IMR-90 (cell line): ENCODE measurements around the gene MARCHF6. TPM values are rescaled to one million over a fixed set of nuclear protein-coding genes. Genes with fewer than 3 reads are reported as not detected.

Experiments used
- ATAC-seq: fragments of 200-7000 bp; cut with Tn5 transposase; 2 replicates; pipeline ENCODE4 v1.9.1; 2020; ENCODE audit warnings: low read depth, mild to moderate bottlenecking, moderate library complexity
- BruUV-seq: library from RNA; stranded (reverse); fragments of 400-500 nt; replicated peaks from 2 replicates; lab custom pipeline; 2021; lab: Mats Ljungman, UMichigan
- CTCF ChIA-PET: fragments of 300-600 bp; formaldehyde crosslinking; extraction: SDS; loops from one replicate; lab custom pipeline; 2021; ENCODE audit warnings: antibody characterized with exemption; lab: Yijun Ruan, JAX
- POLR2A ChIA-PET: fragments of 300-600 bp; sonication (Branson Sonifier 250); formaldehyde crosslinking; loops from one replicate; lab custom pipeline; 2022; ENCODE audit warnings: antibody characterized with exemption; ENCODE audit not compliant: unreplicated experiment; lab: Charles Lee
- DNase-seq: peaks from one replicate; pipeline ENCODE4 v3.0.0; 2013
- H2AFZ ChIP-seq: replicated peaks from 2 replicates; pipeline ENCODE3; 2013; ENCODE audit warnings: low read length, mild to moderate bottlenecking; ENCODE audit not compliant: poor library complexity
- H2AK5ac ChIP-seq: 2 replicates; pipeline ENCODE4 v1.6.1; 2013; ENCODE audit warnings: low read depth, low read length, inconsistent platforms
- H2AK9ac ChIP-seq: replicated peaks from 2 replicates; pipeline ENCODE3; 2013; ENCODE audit warnings: mild to moderate bottlenecking, low read depth, low read length, moderate library complexity; ENCODE audit not compliant: poor library complexity
- H2BK120ac ChIP-seq: 2 replicates; pipeline ENCODE4 v1.6.1; 2013; ENCODE audit warnings: low read depth, low read length, inconsistent platforms
- H2BK15ac ChIP-seq: 3 replicates; pipeline ENCODE4 v1.6.1; 2013; ENCODE audit warnings: low read depth, low read length, inconsistent platforms
- H2BK20ac ChIP-seq: 2 replicates; pipeline ENCODE4 v1.6.1; 2013; ENCODE audit warnings: low read depth, mild to moderate bottlenecking, inconsistent platforms, low read length, moderate library complexity
- H2BK5ac ChIP-seq: 2 replicates; pipeline ENCODE4 v1.6.1; 2013; ENCODE audit warnings: mild to moderate bottlenecking, low read depth, low read length, inconsistent platforms; ENCODE audit not compliant: poor library complexity, severe bottlenecking
- H3K14ac ChIP-seq: replicated peaks from 2 replicates; pipeline ENCODE4 v1.6.1; 2013; ENCODE audit warnings: low read depth, low read length, inconsistent platforms
- H3K18ac ChIP-seq: 2 replicates; pipeline ENCODE4 v1.6.1; 2013; ENCODE audit warnings: low read depth, low read length, control low read depth
- H3K23ac ChIP-seq: 2 replicates; pipeline ENCODE4 v1.6.1; 2013; ENCODE audit warnings: low read depth, low read length, inconsistent platforms
- H3K27ac ChIP-seq: 2 replicates; pipeline ENCODE4 v1.5.1; 2013; ENCODE audit warnings: mild to moderate bottlenecking, control low read depth, low read length; ENCODE audit not compliant: insufficient read depth
- H3K27me3 ChIP-seq: 2 replicates; pipeline ENCODE4 v1.6.1; 2013; ENCODE audit warnings: low read length; ENCODE audit not compliant: control insufficient read depth, insufficient read depth
- H3K36me3 ChIP-seq: 2 replicates; pipeline ENCODE4 v1.6.1; 2013; ENCODE audit warnings: low read length, mixed read lengths; ENCODE audit not compliant: control insufficient read depth, insufficient read depth
- H3K4ac ChIP-seq: 2 replicates; pipeline ENCODE4 v1.6.1; 2013; ENCODE audit warnings: low read depth, low read length, inconsistent platforms
- H3K4me1 ChIP-seq: 2 replicates; pipeline ENCODE4 v1.6.1; 2013; ENCODE audit warnings: low read length, mixed read lengths; ENCODE audit not compliant: control insufficient read depth, insufficient read depth
- H3K4me2 ChIP-seq: 2 replicates; pipeline ENCODE4 v1.6.1; 2013; ENCODE audit warnings: low read depth, mild to moderate bottlenecking, control low read depth, low read length, moderate library complexity
- H3K4me3 ChIP-seq: 2 replicates; pipeline ENCODE4 v1.5.1; 2013; ENCODE audit warnings: low read depth, mild to moderate bottlenecking, control low read depth, low read length, moderate library complexity; ENCODE audit not compliant: insufficient read depth
- H3K56ac ChIP-seq: 2 replicates; pipeline ENCODE4 v1.6.1; 2013; ENCODE audit warnings: low read length, inconsistent platforms; ENCODE audit not compliant: insufficient read depth; ENCODE audit errors: extremely low read depth
- H3K79me1 ChIP-seq, 2 experiments: 2 replicates each; pipeline ENCODE4 v1.6.1; 2013; ENCODE audit warnings: low read length in 2 of 2, inconsistent platforms in 1 of 2, low read depth in 1 of 2
- H3K9ac ChIP-seq: 2 replicates; pipeline ENCODE4 v1.6.1; 2013; ENCODE audit warnings: low read depth, low read length, control low read depth
- H3K9me1 ChIP-seq: 2 replicates; pipeline ENCODE4 v1.6.1; 2013; ENCODE audit warnings: low read length, inconsistent platforms; ENCODE audit not compliant: insufficient read depth
- H3K9me3 ChIP-seq: 2 replicates; pipeline ENCODE4 v1.6.1; 2013; ENCODE audit warnings: low read length; ENCODE audit not compliant: control insufficient read depth, insufficient read depth
- H4K20me1 ChIP-seq: 2 replicates; pipeline ENCODE4 v1.6.1; 2013; ENCODE audit warnings: low read length, inconsistent platforms; ENCODE audit not compliant: insufficient read depth
- H4K5ac ChIP-seq: 2 replicates; pipeline ENCODE4 v1.6.1; 2013; ENCODE audit warnings: mild to moderate bottlenecking, low read depth, low read length, control low read depth
- H4K8ac ChIP-seq, 2 experiments: 2 replicates each; pipeline ENCODE4 v1.6.1; 2013; ENCODE audit warnings: low read depth in 2 of 2, low read length in 2 of 2, control low read depth in 1 of 2, inconsistent platforms in 1 of 2
- H4K91ac ChIP-seq: 2 replicates; pipeline ENCODE4 v1.6.1; 2013; ENCODE audit warnings: low read depth, low read length, inconsistent platforms; ENCODE audit not compliant: insufficient read depth
- CEBPB ChIP-seq: IDR thresholded peaks from 2 replicates; pipeline ENCODE4 v1.6.1; 2012; ENCODE audit warnings: low read depth, low read length, improper control_type of control experiment
- WGBS, 2 experiments: methylation state at CpG; one replicate each; pipeline versions ENCODE4 v1.1.5 to v1.1.7; 2013; ENCODE audit warnings: missing lambda C conversion rate in 2 of 2; ENCODE audit not compliant: insufficient read length in 1 of 2; ENCODE audit errors: extremely low coverage in 2 of 2; 5-methylcytosine and 5-hydroxymethylcytosine counted together
- dilution Hi-C: fragments of 300-500 bp; cut with HindIII; formaldehyde crosslinking; loops from one replicate; pipeline ENCODE4 v1.14.3; 2018; ENCODE audit warnings: low sequenced_read_pairs; ENCODE audit not compliant: unreplicated experiment
- in situ Hi-C: fragments of 300-500 bp; cut with MboI; formaldehyde crosslinking; loops from 3 replicates; pipeline ENCODE4 v1.14.3; 2019; ENCODE audit warnings: low sequenced_read_pairs, inconsistent platforms, mixed read lengths
- intact Hi-C: fragments of 100-400 bp; cut with micrococcal nuclease; formaldehyde crosslinking; loops from 2 replicates; pipeline ENCODE4 v1.10.0; 2022
- polyA plus RNA-seq, 3 experiments: library from polyadenylated mRNA; depleted of rRNA; stranded (reverse); fragments of >200 nt; gene quantifications; 2 replicates each; pipeline ENCODE4 v1.2.3, GENCODE V29; 2012; ENCODE audit warnings: low replicate concordance in 1 of 3
- total RNA-seq: library from RNA; depleted of rRNA; stranded (reverse); fragments of >200 nt; gene quantifications from 2 replicates; pipeline ENCODE4 v1.2.3, GENCODE V29; 2012

Gene MARCHF6
- total and polyA plus RNA-seq, 2 of the 4 experiments (the other 2 are of a cell fraction) = 55.2 to 62.6 TPM

DNA sequence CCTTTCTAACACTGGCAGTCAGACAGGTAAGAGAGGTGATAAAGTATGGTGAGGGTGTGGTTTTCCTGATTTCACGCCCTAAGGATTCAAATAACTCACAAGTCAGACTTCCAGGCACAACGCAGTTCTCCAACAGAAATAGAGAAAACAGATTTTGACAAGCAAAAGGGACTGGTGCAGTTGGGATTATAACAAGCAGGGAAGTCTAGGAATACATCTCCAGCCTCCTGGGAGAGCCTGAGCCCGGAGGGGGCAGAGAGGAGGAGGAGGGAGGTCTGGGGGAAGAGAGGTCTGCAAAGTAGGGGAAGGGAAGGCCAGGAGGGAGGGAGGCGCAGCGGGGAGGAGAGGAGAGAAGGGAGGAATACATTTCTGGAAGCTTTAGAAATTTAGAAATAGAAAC lies 47.4 kb upstream of the MARCHF6 start:
- Histone ChIP-seq H3K23ac (no peak overlapping the region; the same call in 1 of the 2 replicates), H3K36me3 (peaks cover 2% of the 10 kb centered on the region; the same call in 1 of the 2 replicates), H2BK5ac (no peak overlapping the region), H3K4me2 (peak overlapping the region; percentile 39; the same call in 1 of the 2 replicates), H4K5ac (no peak overlapping the region), H2BK20ac (no peak overlapping the region), H4K8ac (no peak overlapping the region), H3K4ac (no peak overlapping the region), H3K56ac (no peak overlapping the region), H3K14ac (no peak overlapping the region), H3K18ac (no peak overlapping the region), H3K27ac (no peak overlapping the region), H3K79me1 (peaks cover 0 to 15% of the 10 kb centered on the region in 2 experiments; a peak in 1 of 4 replicates), H2BK15ac (no peak overlapping the region), H2BK120ac (no peak overlapping the region), H3K9me1 (0 out of 2 replicates have a peak, but pooled peaks cover 5% of the 10 kb centered on the region), H2AK9ac (no peak overlapping the region), H4K20me1 (no peaks in the 10 kb centered on the region), H3K27me3 (no peaks in the 10 kb centered on the region), H2AFZ (no peak overlapping the region), H4K91ac (no peak overlapping the region), H3K9ac (no peak overlapping the region; the same call in 1 of the 2 replicates), H3K4me1 (peaks cover 8% of the 10 kb centered on the region), H3K4me3 (no peak overlapping the region), H2AK5ac (no peak overlapping the region), H3K9me3 (no peaks in the 10 kb centered on the region)
- intact Hi-C loops (no loop called here), in situ Hi-C loops (no loop called here), dilution Hi-C loops (no loop called here)
- POLR2A ChIA-PET = no interaction called here
- BruUV-seq = no TSS peak
- DNase-seq (no peak), ATAC-seq (no peak)
- WGBS, 2 experiments = 62% methylated on average over 2 of the region's 5 CpGs; no CpG with 5 or more reads in 1 of the 2 experiments
- no peak for TF ChIP-seq CEBPB
- CTCF ChIA-PET = no interaction called here
